ENCODE results near the gene ATP12A.

DNA sequence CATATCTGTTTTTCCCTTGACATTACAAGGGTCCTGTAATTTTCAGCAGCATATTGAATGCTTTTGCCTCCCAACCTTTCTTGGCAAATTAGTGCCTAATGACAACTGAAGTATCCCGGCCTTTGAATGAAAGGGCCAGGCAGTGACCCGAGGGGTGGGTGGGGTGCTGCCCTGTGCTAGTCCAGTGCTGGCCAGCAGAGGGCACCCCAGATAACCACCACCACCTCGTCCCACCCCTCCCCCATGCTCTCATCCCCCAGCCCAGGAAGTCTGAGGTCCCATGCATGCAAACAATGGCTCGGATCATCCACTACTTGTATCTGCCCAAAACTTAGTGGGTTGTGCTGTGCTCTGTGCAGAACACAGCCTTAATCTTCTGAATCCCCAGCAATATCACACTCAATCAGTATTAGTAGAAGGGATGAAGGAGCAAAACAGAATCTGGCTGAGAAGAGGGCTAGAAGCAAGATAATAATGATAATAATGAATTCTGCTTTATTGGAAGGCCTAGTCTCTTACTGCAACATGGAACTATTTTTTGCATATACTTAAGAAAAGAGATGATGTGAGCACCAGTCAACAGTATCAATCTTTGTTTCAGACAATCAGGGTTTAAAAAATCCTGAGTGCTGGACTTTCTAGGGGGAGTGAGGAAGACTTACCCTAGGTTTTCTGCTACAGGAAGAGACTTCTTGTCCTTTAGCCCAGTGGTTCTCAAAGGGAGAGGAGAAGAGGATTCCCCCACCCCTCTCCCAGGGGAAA lies 3.8 kb downstream of the ATP12A start:
- TF ChIP-seq POLR2A (IDR thresholded peaks at IDR 0.05) = no peak
- TF ChIP-seq, protein P1, sequence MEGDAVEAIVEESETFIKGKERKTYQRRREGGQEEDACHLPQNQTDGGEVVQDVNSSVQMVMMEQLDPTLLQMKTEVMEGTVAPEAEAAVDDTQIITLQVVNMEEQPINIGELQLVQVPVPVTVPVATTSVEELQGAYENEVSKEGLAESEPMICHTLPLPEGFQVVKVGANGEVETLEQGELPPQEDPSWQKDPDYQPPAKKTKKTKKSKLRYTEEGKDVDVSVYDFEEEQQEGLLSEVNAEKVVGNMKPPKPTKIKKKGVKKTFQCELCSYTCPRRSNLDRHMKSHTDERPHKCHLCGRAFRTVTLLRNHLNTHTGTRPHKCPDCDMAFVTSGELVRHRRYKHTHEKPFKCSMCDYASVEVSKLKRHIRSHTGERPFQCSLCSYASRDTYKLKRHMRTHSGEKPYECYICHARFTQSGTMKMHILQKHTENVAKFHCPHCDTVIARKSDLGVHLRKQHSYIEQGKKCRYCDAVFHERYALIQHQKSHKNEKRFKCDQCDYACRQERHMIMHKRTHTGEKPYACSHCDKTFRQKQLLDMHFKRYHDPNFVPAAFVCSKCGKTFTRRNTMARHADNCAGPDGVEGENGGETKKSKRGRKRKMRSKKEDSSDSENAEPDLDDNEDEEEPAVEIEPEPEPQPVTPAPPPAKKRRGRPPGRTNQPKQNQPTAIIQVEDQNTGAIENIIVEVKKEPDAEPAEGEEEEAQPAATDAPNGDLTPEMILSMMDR (IDR thresholded peaks at IDR 0.05) = peak in 2 of 4 experiments; percentile 26 to 29
